ENCODE data around the gene CCDC149. TPM values are rescaled to one million over a fixed set of nuclear protein-coding genes. Genes with fewer than 3 reads are reported as not detected.

CCDC149 gene
- total RNA-seq, 1 experiment from 2014 or later, result 8.3 TPM

- DNase-seq (ENCODE audit: low read depth), result no peak
Observed at GRCh38 chr4:24777536-24778463, 135.0 kb downstream of the CCDC149 start.

- DNase-seq (ENCODE audit: low read depth), result no peak
Observed at GRCh38 chr4:24775750-24776149, 137.1 kb downstream of the CCDC149 start.

GRCh38 chr4:24775032-24775605 lies 137.7 kb downstream of the CCDC149 start:
- DNase-seq (ENCODE audit: low read depth), result no peak

- DNase-seq (ENCODE audit: low read depth), result peak; percentile 38
Observed at GRCh38 chr4:24774452-24774851, 138.4 kb downstream of the CCDC149 start.

GRCh38 chr4:24772952-24773351 lies 139.9 kb downstream of the CCDC149 start:
- DNase-seq (ENCODE audit: low read depth), result no peak

GRCh38 chr4:24772061-24772705 lies 140.7 kb downstream of the CCDC149 start:
- no peak for DNase-seq (ENCODE audit: low read depth)

GRCh38 chr4:24771241-24771640 lies 141.6 kb downstream of the CCDC149 start:
- peak; percentile 56 for DNase-seq (ENCODE audit: low read depth)

GRCh38 chr4:24770667-24771066 lies 142.2 kb downstream of the CCDC149 start:
- no peak for DNase-seq (ENCODE audit: low read depth)

GRCh38 chr4:24770032-24770584 lies 142.7 kb downstream of the CCDC149 start:
- peak; percentile 96 for DNase-seq (ENCODE audit: low read depth)

- DNase-seq (ENCODE audit: low read depth), result no peak
Observed at GRCh38 chr4:24769571-24769970, 143.3 kb downstream of the CCDC149 start.

- DNase-seq (ENCODE audit: low read depth), result no peak
Observed at GRCh38 chr4:24768604-24769003, 144.2 kb downstream of the CCDC149 start.

- DNase-seq (ENCODE audit: low read depth), result no peak
Observed at GRCh38 chr4:24768006-24768405, 144.8 kb downstream of the CCDC149 start.

GRCh38 chr4:24765376-24765988 lies 147.4 kb downstream of the CCDC149 start:
- DNase-seq (ENCODE audit: low read depth), result no peak

GRCh38 chr4:24764345-24764744 lies 148.5 kb downstream of the CCDC149 start:
- DNase-seq (ENCODE audit: low read depth), result peak; percentile 38

GRCh38 chr4:24763631-24764297 lies 149.1 kb downstream of the CCDC149 start:
- DNase-seq (ENCODE audit: low read depth), result peak; percentile 86

Other genes starting within 250 kb of the CCDC149 start
- 14.6 and 22.7 TPM in 2 replicates for gene SOD3, start 117.5 kb downstream of the CCDC149 start, total RNA-seq (2014; rRNA removed; shearing (Covaris generic))
- gene LGI2, start 117.9 kb upstream of the CCDC149 start, total RNA-seq (2014; rRNA removed; shearing (Covaris generic)), result 0.07 TPM in 1 of 2 replicates, not detected in the other
- 3.6 and 7.0 TPM in 2 replicates for gene SEPSECS, start 247.4 kb upstream of the CCDC149 start, total RNA-seq (2014; rRNA removed; shearing (Covaris generic))

Measured in M059J (cell line).